ENCODE results near the gene C4BPA.

GRCh38 chr1:207064561-207064960, 39.5 kb upstream of the C4BPA start:
- TF ChIP-seq CTCF (conservative IDR thresholded peaks at IDR 0.05 in 1 of 2, IDR thresholded peaks at IDR 0.05 in 1 of 2; ENCODE audit: extremely low read depth in 1 of 2, insufficient read depth in 1 of 2, low read depth in 1 of 2, low read length in 2 of 2) (no peak), EZH2 (IDR thresholded peaks at IDR 0.05; ENCODE audit: borderline replicate concordance, low read length) (no peak)
